CD4-positive, CD25-positive, alpha-beta regulatory T cell (primary cell): Measurements from ENCODE around the gene SLC9A9. TPM values are rescaled to one million over a fixed set of nuclear protein-coding genes. Genes with fewer than 3 reads are reported as not detected.
A peak's percentile ranks its signal among the peaks of the same experiment; 100 is the strongest.

Source experiments
- ATAC-seq, 2 donors: fragments of 150-1000 bp; cut with Tn5 transposase; one replicate each; pipeline ENCODE4 v1.10.0; 2021; ENCODE audit warnings: low read depth in 2 of 2, moderate number of reproducible peaks in 2 of 2, moderate library complexity in 1 of 2
- DNase-seq, 3 donors: peaks; one replicate each; pipeline versions ENCODE4 v3.0.0 to v3.0.0-alpha.2; 2012 to 2022; ENCODE audit warnings: mixed read lengths in 1 of 3
- H3K27ac ChIP-seq: one replicate; pipeline ENCODE4 v1.7.0; 2013; ENCODE audit warnings: mild to moderate bottlenecking, low read length; ENCODE audit not compliant: insufficient read depth, poor library complexity, severe bottlenecking
- H3K27me3 ChIP-seq: one replicate; pipeline ENCODE4 v1.7.0; 2013; ENCODE audit warnings: low read length; ENCODE audit not compliant: control insufficient read depth, insufficient read depth
- H3K36me3 ChIP-seq: one replicate; pipeline ENCODE4 v1.7.0; 2013; ENCODE audit warnings: mild to moderate bottlenecking, low read length, moderate library complexity; ENCODE audit not compliant: control insufficient read depth, insufficient read depth
- H3K4me1 ChIP-seq: 2 replicates; pipeline ENCODE4 v1.7.0; 2013; ENCODE audit warnings: mild to moderate bottlenecking, low read length; ENCODE audit not compliant: insufficient read depth, control insufficient read depth, poor library complexity, severe bottlenecking
- H3K4me3 ChIP-seq: one replicate; pipeline ENCODE4 v1.7.0; 2013; ENCODE audit warnings: low read depth, mild to moderate bottlenecking, low read length, moderate library complexity
- H3K9me3 ChIP-seq, 2 experiments: 1 replicate in 1 of 2; 2 replicates in 1 of 2; pipeline ENCODE4 v1.7.0; 2013; ENCODE audit warnings: low read length in 2 of 2, mild to moderate bottlenecking in 1 of 2, moderate library complexity in 1 of 2; ENCODE audit not compliant: control insufficient read depth in 2 of 2
- H3K27ac Mint-ChIP-seq, 3 donors: one replicate each; pipeline ENCODE4 v1.8.0; 2020 to 2022; ENCODE audit warnings: mild to moderate bottlenecking in 3 of 3, mixed read lengths in 3 of 3, moderate library complexity in 2 of 3
- H3K27me3 Mint-ChIP-seq: one replicate; pipeline ENCODE4 v1.8.0; 2022; ENCODE audit warnings: mild to moderate bottlenecking, mixed read lengths
- H3K36me3 Mint-ChIP-seq: one replicate; pipeline ENCODE4 v1.8.0; 2020; ENCODE audit warnings: mixed read lengths
- H3K4me1 Mint-ChIP-seq, 4 donors: one replicate each; pipeline ENCODE4 v1.8.0; 2020 to 2022; ENCODE audit warnings: mixed read lengths in 4 of 4, mild to moderate bottlenecking in 1 of 4
- H3K4me3 Mint-ChIP-seq, 4 donors: one replicate each; pipeline ENCODE4 v1.8.0; 2020 to 2022; ENCODE audit warnings: mild to moderate bottlenecking in 4 of 4, mixed read lengths in 4 of 4, moderate library complexity in 3 of 4
- H3K9me3 Mint-ChIP-seq, 7 donors: one replicate each; pipeline ENCODE4 v1.8.0; 2020 to 2022; ENCODE audit warnings: mixed read lengths in 7 of 7, mild to moderate bottlenecking in 3 of 7, moderate library complexity in 2 of 7
- polyA plus RNA-seq, 4 donors: library from polyadenylated mRNA; unstranded; fragments of 300-500 nt; fragmentation: Illumina TruSeq; gene quantifications; one replicate each; pipeline ENCODE4 v1.2.3, GENCODE V29; 2021
- total RNA-seq: library from RNA; stranded (reverse); gene quantifications from one replicate; pipeline ENCODE4 v1.2.3, GENCODE V29; 2022

SLC9A9 gene
- total and polyA plus RNA-seq, 5 donors from 2014 or later: 31.7 to 49.3 (median 46.4) TPM

DNA sequence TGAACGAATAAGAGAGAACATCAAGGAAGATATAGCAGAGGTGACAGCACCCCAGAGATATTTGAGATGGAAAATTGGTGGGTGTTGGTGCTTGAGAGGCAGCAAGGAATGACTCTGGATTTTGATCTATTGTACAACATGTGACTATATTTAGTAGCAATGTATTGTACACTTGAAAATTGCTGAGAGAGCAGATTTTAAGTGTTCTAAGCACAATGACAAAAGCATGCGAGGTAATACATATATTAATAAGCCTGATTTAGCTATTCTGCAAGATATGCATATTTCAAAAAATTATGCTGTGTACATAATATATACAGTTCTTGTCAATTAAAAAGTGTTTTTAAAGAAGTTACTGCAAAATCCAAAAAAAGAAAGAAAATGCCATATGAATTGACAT lies 194.3 kb downstream of the SLC9A9 start:
- H3K27me3 ChIP-seq: no peaks in the 10 kb centered on the region
- no peak overlapping the region for H3K27ac ChIP-seq
- peaks cover 17% of the 10 kb centered on the region for H3K36me3 ChIP-seq
- no peaks in the 10 kb centered on the region for H3K27me3 Mint-ChIP-seq
- H3K4me3 Mint-ChIP-seq: no peak overlapping the region
- peaks cover 42% of the 10 kb centered on the region for H3K36me3 Mint-ChIP-seq
- H3K4me1 Mint-ChIP-seq: peaks cover 0 to 12% (median 4%) of the 10 kb centered on the region in 4 donors
- ATAC-seq: no peak
- H3K9me3 ChIP-seq: no peaks in the 10 kb centered on the region
- DNase-seq: no peak
- H3K4me3 ChIP-seq: no peak overlapping the region
- H3K27ac Mint-ChIP-seq: no peak overlapping the region
- no peaks in the 10 kb centered on the region for H3K4me1 ChIP-seq
- peaks cover 0 to 6% (median 0%) of the 10 kb centered on the region in 7 donors for H3K9me3 Mint-ChIP-seq

DNA sequence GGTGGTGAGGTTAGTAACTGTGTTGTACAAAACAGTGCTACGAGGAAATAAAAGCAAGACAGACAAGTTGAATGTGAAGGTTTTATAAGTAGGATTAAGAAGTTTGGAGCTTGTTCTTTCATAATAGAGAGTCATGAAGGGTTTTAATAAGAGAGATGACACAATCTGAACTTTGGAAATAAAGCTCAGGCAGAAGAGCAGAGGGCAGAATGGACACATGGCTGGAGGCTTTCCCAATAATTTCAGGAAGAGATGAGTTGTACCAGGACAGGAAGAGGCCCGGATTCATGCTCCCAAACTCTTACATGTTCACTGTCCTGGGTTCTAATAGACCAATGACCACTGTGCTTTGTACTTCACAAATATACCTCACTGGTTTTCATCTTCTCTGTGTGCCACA lies 194.8 kb downstream of the SLC9A9 start:
- no peaks in the 10 kb centered on the region for H3K9me3 ChIP-seq
- no peak overlapping the region for H3K27ac ChIP-seq
- H3K27me3 ChIP-seq: no peaks in the 10 kb centered on the region
- H3K4me1 ChIP-seq: no peaks in the 10 kb centered on the region
- Mint-ChIP-seq H3K36me3 (peaks cover 40% of the 10 kb centered on the region), H3K4me1 (peaks cover 0 to 12% (median 4%) of the 10 kb centered on the region in 4 donors), H3K4me3 (no peak overlapping the region), H3K27ac (no peak overlapping the region), H3K9me3 (peaks cover 0 to 6% (median 0%) of the 10 kb centered on the region in 7 donors), H3K27me3 (no peaks in the 10 kb centered on the region)
- DNase-seq (no peak), ATAC-seq (no peak)
- peaks cover 17% of the 10 kb centered on the region for H3K36me3 ChIP-seq
- H3K4me3 ChIP-seq: no peak overlapping the region

DNA sequence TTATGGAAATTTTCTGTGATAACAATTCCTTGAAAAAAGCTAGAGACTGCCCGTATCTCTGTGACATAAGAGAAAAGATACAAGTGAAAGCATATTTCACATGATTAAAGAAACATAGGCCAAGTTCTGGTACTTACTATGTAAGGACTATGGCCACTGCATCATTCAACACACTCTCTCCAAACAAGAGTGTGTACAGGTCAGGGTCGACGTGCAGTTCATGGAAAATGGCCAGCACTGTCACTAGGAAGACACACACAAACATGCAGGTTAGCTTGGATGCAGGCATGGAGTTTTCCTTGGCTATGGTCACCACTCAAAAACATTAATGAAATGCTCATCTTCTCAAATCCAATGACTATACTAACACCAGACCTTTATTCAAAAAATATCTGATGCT lies 196.2 kb downstream of the SLC9A9 start:
- ATAC-seq (no peak), DNase-seq (no peak)
- Mint-ChIP-seq H3K27me3 (no peaks in the 10 kb centered on the region), H3K9me3 (peaks cover 0 to 6% (median 0%) of the 10 kb centered on the region in 7 donors), H3K27ac (no peak overlapping the region), H3K36me3 (peaks cover 40% of the 10 kb centered on the region), H3K4me3 (no peak overlapping the region), H3K4me1 (peaks cover 0 to 12% (median 4%) of the 10 kb centered on the region in 4 donors)
- no peaks in the 10 kb centered on the region for H3K27me3 ChIP-seq
- H3K27ac ChIP-seq: no peak overlapping the region
- H3K9me3 ChIP-seq: no peaks in the 10 kb centered on the region
- peaks cover 17% of the 10 kb centered on the region for H3K36me3 ChIP-seq
- no peaks in the 10 kb centered on the region for H3K4me1 ChIP-seq
- no peak overlapping the region for H3K4me3 ChIP-seq

DNA sequence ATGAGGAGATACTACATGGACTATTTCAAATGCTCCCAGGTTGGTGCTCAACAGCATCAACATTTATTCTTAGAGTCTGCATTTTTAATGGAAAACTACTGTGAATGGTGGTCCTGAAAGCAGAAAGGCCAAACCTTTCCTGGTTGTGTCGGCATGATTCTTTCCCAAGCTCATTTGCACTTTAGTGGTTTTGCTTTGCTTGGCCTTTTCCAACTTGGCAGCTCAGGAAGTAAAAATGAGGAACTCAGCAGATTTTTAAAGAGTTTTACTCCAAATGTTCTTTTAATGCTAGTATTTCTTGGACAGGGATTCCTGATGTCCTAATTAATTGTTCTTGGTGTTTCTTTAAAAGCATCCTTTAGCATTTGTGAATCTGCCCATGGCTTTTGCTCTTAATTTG lies 197.4 kb downstream of the SLC9A9 start:
- DNase-seq: no peak
- H3K4me3 Mint-ChIP-seq: no peak overlapping the region
- H3K9me3 ChIP-seq: no peaks in the 10 kb centered on the region
- H3K27me3 ChIP-seq: no peaks in the 10 kb centered on the region
- H3K36me3 Mint-ChIP-seq: peaks cover 40% of the 10 kb centered on the region
- H3K4me1 ChIP-seq: no peaks in the 10 kb centered on the region
- no peak overlapping the region for H3K27ac ChIP-seq
- no peak overlapping the region for H3K27ac Mint-ChIP-seq
- H3K9me3 Mint-ChIP-seq: peaks cover 0 to 6% (median 0%) of the 10 kb centered on the region in 7 donors
- H3K27me3 Mint-ChIP-seq: no peaks in the 10 kb centered on the region
- peaks cover 0 to 6% (median 4%) of the 10 kb centered on the region in 4 donors for H3K4me1 Mint-ChIP-seq
- peaks cover 17% of the 10 kb centered on the region for H3K36me3 ChIP-seq
- no peak for ATAC-seq
- no peak overlapping the region for H3K4me3 ChIP-seq

DNA sequence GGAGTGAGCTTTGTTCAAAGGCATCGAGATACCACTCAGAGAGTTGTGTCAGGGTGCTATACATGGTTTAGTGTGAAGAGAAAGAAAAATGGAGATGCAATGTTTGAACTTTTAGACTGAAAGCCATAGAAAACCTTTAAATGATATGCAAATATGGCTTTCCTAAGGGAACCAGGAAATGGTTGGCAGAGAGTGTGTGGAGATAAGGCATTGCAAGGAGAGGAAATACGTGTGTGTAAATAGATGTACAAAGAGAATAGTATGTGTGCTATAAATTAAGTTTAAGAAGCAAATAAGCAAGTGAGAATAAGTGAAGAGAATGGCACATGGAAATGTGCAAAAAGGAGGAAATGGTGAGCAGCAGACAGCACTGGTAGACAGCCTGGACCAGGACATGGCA lies 198.1 kb downstream of the SLC9A9 start:
- Histone ChIP-seq H3K9me3 (no peaks in the 10 kb centered on the region), H3K36me3 (peaks cover 17% of the 10 kb centered on the region), H3K27ac (no peak overlapping the region), H3K4me3 (no peak overlapping the region), H3K4me1 (no peaks in the 10 kb centered on the region), H3K27me3 (no peaks in the 10 kb centered on the region)
- H3K4me1 Mint-ChIP-seq: peaks cover 0 to 6% (median 4%) of the 10 kb centered on the region in 4 donors
- H3K27ac Mint-ChIP-seq: no peak overlapping the region
- DNase-seq (no peak), ATAC-seq (no peak)
- peaks cover 38% of the 10 kb centered on the region for H3K36me3 Mint-ChIP-seq
- no peak overlapping the region for H3K4me3 Mint-ChIP-seq
- no peaks in the 10 kb centered on the region for H3K27me3 Mint-ChIP-seq
- H3K9me3 Mint-ChIP-seq: peaks cover 0 to 6% (median 0%) of the 10 kb centered on the region in 7 donors

DNA sequence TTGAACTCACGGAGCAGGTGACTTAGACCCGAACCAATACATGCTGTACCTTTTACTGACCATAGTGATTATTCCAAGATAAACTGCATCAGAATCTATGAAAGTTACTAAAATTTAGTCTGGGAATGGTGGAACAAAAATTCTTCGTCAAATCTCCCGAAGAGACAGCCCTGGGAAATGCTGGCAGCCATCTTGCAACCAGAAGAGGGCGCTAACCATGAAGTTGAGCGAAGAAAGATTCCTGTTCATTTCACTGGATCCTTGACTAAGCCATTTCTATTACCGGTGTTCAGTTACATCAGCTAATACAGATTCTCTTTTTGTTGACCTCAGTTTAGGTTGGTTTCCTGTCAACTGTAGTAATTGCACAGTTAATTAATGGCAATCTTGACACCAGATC lies 199.6 kb downstream of the SLC9A9 start:
- Mint-ChIP-seq H3K4me3 (no peak overlapping the region), H3K9me3 (peaks cover 0 to 6% (median 0%) of the 10 kb centered on the region in 7 donors), H3K4me1 (peaks cover 0 to 6% (median 4%) of the 10 kb centered on the region in 4 donors), H3K27me3 (no peaks in the 10 kb centered on the region), H3K27ac (no peak overlapping the region), H3K36me3 (peaks cover 34% of the 10 kb centered on the region)
- no peak for DNase-seq
- Histone ChIP-seq H3K4me3 (no peak overlapping the region), H3K9me3 (no peaks in the 10 kb centered on the region), H3K36me3 (peaks cover 17% of the 10 kb centered on the region), H3K27ac (no peak overlapping the region), H3K4me1 (no peaks in the 10 kb centered on the region), H3K27me3 (no peaks in the 10 kb centered on the region)
- no peak for ATAC-seq

DNA sequence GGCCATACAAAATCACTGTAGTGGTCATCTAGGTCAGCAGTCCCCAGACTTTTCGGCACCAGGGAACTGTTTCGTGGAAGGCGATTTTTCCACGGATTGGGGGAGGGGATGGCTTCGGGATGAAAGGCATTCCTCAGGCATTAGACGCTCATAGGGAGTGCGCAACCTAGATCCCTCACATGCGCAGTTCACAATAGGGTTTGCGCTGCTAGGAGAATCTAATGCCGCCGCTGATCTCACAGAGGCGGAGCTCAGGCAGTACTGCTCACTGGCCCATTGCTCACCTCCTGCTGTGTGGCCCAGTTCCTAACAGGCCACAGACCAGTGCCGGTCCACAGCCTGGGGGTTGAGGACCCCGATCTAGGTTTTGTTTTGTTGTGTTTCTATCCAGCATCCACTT lies 200.1 kb downstream of the SLC9A9 start:
- no peak overlapping the region for H3K4me3 ChIP-seq
- peaks cover 0 to 6% (median 1%) of the 10 kb centered on the region in 4 donors for H3K4me1 Mint-ChIP-seq

DNA sequence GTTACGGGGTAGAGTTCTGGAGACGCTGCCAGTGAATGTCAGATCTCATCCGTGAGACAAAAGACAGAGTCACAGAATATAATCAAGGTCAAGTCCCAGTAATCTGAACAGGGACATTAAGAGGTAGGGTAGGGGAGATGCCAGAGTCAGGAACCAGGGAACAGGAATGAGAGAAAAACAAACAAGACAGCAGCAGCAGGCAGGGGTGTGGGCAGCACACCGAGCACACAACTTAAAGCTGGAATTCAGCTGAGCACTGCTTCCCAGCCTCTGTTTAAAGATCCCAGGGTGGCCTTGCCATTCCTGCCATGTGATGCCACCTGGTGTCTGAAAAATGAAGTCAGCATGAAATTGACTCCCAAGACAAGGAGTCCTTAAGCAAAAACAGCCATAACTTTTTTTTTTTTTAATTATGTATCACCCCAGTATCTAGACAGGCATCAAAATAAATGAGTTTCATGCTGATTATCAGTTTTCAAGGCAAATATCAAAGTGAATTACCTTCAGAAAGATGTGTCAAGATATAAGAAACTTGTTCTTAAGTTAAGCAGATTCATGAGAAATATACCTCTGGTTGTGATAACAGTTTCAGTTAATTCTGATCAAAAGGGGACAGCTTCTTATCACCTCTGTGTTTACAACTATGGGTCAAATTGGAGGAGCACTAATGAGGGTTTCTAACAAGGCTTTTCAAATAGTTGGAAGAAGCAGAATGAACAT lies 203.7 kb downstream of the SLC9A9 start:
- H3K9me3 Mint-ChIP-seq: peaks cover 0 to 4% (median 2%) of the 10 kb centered on the region in 7 donors
- peaks cover 0 to 12% (median 2%) of the 10 kb centered on the region in 4 donors for H3K4me1 Mint-ChIP-seq
- peaks cover 12% of the 10 kb centered on the region for H3K36me3 Mint-ChIP-seq
- DNase-seq (peak in 2 of 3 donors; percentile 1 to 42), ATAC-seq (no peak)
- no peak overlapping the region for H3K27ac Mint-ChIP-seq
- H3K27me3 Mint-ChIP-seq: no peaks in the 10 kb centered on the region
- Histone ChIP-seq H3K36me3 (no peaks in the 10 kb centered on the region), H3K4me1 (no peaks in the 10 kb centered on the region), H3K4me3 (no peak overlapping the region), H3K27me3 (no peaks in the 10 kb centered on the region), H3K9me3 (no peaks in the 10 kb centered on the region), H3K27ac (no peak overlapping the region)
- H3K4me3 Mint-ChIP-seq: no peak overlapping the region

More for the DNA sequence above, 200.1 kb downstream of the SLC9A9 start:
- H3K27ac Mint-ChIP-seq: no peak overlapping the region
- H3K4me1 ChIP-seq: no peaks in the 10 kb centered on the region
- no peak overlapping the region for H3K27ac ChIP-seq
- H3K27me3 ChIP-seq: no peaks in the 10 kb centered on the region
- peaks cover 17% of the 10 kb centered on the region for H3K36me3 ChIP-seq
- H3K9me3 Mint-ChIP-seq: peaks cover 0 to 6% (median 0%) of the 10 kb centered on the region in 7 donors
- no peaks in the 10 kb centered on the region for H3K9me3 ChIP-seq
- no peak overlapping the region for H3K4me3 Mint-ChIP-seq
- H3K27me3 Mint-ChIP-seq: no peaks in the 10 kb centered on the region
- no peak for ATAC-seq
- no peak for DNase-seq
- peaks cover 34% of the 10 kb centered on the region for H3K36me3 Mint-ChIP-seq
